Measurements from ENCODE around the gene JAM3. TPM values are rescaled to one million over a fixed set of nuclear protein-coding genes. Genes with fewer than 3 reads are reported as not detected.

The JAM3 gene
- total RNA-seq, 3 donors from 2014 or later (not counting 1 experiment from before 2014, with no cell fraction given): 2.1 to 3.8 (median 2.4) TPM

DNA sequence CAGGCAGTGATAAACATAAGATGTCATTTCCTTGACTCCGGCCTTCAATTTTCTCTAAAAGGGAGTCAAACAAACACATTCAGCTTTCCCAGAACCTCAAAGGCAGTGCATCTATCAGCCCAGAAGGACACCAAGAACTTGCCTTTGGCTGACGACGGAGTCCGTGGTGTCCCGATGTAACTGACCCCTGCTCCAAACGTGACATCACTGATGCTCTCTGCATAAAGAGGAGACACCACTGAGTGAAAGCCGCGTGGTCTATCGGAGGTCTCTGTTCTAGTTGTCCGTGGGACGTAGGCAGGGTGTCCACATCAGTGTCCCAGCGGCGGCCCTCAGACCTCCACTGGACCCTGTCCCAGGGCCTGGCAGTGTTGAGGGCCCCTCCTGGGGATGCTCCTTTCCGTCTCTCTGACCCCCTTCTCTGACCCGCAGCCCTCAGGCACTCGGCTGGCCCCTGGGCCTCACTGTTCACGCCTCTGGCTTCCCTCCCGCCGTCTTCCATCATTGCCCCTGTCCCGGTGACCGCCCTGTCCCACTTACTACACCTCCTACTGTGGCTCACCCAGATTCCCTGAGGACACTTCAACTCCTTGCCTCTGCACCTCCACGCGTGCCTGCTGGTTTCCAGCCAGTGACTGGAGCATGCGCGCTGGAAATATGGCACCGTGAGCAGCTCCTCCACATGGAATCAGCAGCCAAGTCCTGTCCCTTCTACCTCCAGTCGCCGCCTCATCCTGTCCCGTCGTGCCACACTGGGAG lies 84.5 kb downstream of the JAM3 start:
- Histone ChIP-seq H3K36me3 (ENCODE audit: control insufficient read depth, insufficient read depth, low read length) (peaks cover 38% of the 10 kb centered on the region), H3K4me3 (ENCODE audit: low read length) (no peak overlapping the region), H3K27me3 (ENCODE audit: control insufficient read depth, insufficient read depth, low read length) (no peaks in the 10 kb centered on the region), H3K4me1 (ENCODE audit: control insufficient read depth, insufficient read depth, low read length) (no peaks in the 10 kb centered on the region), H3K9me3 (ENCODE audit: control insufficient read depth, insufficient read depth, low read length) (no peaks in the 10 kb centered on the region), H3K27ac (ENCODE audit: low read length) (no peak overlapping the region)
- Mint-ChIP-seq H3K27me3 (ENCODE audit: low read depth in 2 of 2) (no peaks in the 10 kb centered on the region), H3K4me1 (no peaks in the 10 kb centered on the region), H3K4me3 (no peak overlapping the region), H3K36me3 (no peaks in the 10 kb centered on the region), H3K27ac (no peak overlapping the region), H3K9me3 (no peaks in the 10 kb centered on the region)
- WGBS (ENCODE audit: insufficient coverage): 98% methylated on average over 30 of the region's 30 CpGs
- intact Hi-C loops (cut with micrococcal nuclease): no loop called here
- TF ChIP-seq, protein P1, sequence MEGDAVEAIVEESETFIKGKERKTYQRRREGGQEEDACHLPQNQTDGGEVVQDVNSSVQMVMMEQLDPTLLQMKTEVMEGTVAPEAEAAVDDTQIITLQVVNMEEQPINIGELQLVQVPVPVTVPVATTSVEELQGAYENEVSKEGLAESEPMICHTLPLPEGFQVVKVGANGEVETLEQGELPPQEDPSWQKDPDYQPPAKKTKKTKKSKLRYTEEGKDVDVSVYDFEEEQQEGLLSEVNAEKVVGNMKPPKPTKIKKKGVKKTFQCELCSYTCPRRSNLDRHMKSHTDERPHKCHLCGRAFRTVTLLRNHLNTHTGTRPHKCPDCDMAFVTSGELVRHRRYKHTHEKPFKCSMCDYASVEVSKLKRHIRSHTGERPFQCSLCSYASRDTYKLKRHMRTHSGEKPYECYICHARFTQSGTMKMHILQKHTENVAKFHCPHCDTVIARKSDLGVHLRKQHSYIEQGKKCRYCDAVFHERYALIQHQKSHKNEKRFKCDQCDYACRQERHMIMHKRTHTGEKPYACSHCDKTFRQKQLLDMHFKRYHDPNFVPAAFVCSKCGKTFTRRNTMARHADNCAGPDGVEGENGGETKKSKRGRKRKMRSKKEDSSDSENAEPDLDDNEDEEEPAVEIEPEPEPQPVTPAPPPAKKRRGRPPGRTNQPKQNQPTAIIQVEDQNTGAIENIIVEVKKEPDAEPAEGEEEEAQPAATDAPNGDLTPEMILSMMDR (IDR thresholded peaks at IDR 0.05): no peak
- DNase-seq (no peak), ATAC-seq (no peak)

DNA sequence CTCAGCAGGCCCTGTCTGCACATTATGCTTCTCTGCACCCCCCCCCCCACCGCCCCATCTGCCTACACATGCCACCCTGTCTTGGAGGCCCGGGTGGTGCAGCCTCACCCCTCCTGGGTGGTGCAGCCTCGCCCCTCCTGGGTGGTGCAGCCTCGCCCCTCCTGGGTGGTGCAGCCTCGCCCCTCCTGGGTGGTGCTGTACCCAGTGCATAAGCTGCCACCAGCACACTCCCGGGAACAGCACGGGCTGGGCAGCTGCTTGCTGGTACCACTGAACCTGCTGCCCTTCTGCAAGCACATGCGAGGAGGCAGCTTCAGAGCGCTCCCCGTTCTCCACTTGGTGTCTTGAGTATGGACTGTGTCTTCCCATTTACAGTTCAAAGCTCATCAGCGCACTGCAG lies 85.6 kb downstream of the JAM3 start:
- H3K4me3 Mint-ChIP-seq: no peak overlapping the region
- no peak overlapping the region for H3K4me3 ChIP-seq (ENCODE audit: low read length)
- H3K4me1 Mint-ChIP-seq: no peaks in the 10 kb centered on the region
- H3K27me3 ChIP-seq (ENCODE audit: control insufficient read depth, insufficient read depth, low read length): no peaks in the 10 kb centered on the region
- H3K9me3 Mint-ChIP-seq: no peaks in the 10 kb centered on the region
- no peaks in the 10 kb centered on the region for H3K9me3 ChIP-seq (ENCODE audit: control insufficient read depth, insufficient read depth, low read length)
- peaks cover 8% of the 10 kb centered on the region for H3K36me3 Mint-ChIP-seq
- WGBS (ENCODE audit: insufficient coverage): 96% methylated on average over 10 of the region's 11 CpGs
- H3K36me3 ChIP-seq (ENCODE audit: control insufficient read depth, insufficient read depth, low read length): peaks cover 49% of the 10 kb centered on the region
- ATAC-seq: no peak
- no peaks in the 10 kb centered on the region for H3K27me3 Mint-ChIP-seq (ENCODE audit: low read depth in 2 of 2)
- TF ChIP-seq, protein P1 (IDR thresholded peaks at IDR 0.05): no peak
- no peak overlapping the region for H3K27ac Mint-ChIP-seq
- no peaks in the 10 kb centered on the region for H3K4me1 ChIP-seq (ENCODE audit: control insufficient read depth, insufficient read depth, low read length)
- no peak overlapping the region for H3K27ac ChIP-seq (ENCODE audit: low read length)
- DNase-seq: no peak
- intact Hi-C loops (cut with micrococcal nuclease): no loop called here

DNA sequence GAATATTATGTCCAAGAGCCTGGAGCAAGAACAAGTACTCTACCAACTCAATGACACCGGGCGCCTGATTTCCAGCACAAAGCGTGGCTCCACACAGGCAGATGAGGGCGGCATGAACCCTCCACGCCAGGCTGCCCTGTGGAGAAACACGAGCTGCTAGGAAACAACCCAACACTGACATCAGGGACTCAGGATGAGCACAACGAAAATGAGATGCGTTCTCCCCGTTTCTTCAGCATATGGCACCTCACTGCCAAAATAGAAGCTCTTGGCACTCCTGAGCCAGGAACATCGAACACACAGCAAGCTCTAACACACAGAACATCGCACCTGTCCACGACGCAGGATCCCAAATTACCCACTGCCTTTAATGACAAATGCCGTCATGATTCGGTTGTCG lies 86.6 kb downstream of the JAM3 start:
- Histone ChIP-seq H3K4me1 (ENCODE audit: control insufficient read depth, insufficient read depth, low read length) (no peaks in the 10 kb centered on the region), H3K36me3 (ENCODE audit: control insufficient read depth, insufficient read depth, low read length) (peaks cover 57% of the 10 kb centered on the region), H3K27ac (ENCODE audit: low read length) (no peak overlapping the region), H3K9me3 (ENCODE audit: control insufficient read depth, insufficient read depth, low read length) (no peaks in the 10 kb centered on the region), H3K27me3 (ENCODE audit: control insufficient read depth, insufficient read depth, low read length) (no peaks in the 10 kb centered on the region), H3K4me3 (ENCODE audit: low read length) (no peak overlapping the region)
- DNase-seq: no peak
- peaks cover 16% of the 10 kb centered on the region for H3K36me3 Mint-ChIP-seq
- H3K27me3 Mint-ChIP-seq (ENCODE audit: low read depth in 2 of 2): no peaks in the 10 kb centered on the region
- H3K9me3 Mint-ChIP-seq: no peaks in the 10 kb centered on the region
- no peaks in the 10 kb centered on the region for H3K4me1 Mint-ChIP-seq
- H3K4me3 Mint-ChIP-seq: no peak overlapping the region
- intact Hi-C loops (cut with micrococcal nuclease): no loop called here
- 95% methylated on average over 14 of the region's 16 CpGs for WGBS (ENCODE audit: insufficient coverage)
- TF ChIP-seq, protein P1 (IDR thresholded peaks at IDR 0.05): no peak
- no peak overlapping the region for H3K27ac Mint-ChIP-seq
- ATAC-seq: no peak
